KMS-11 (cell line): ENCODE measurements around the gene ROR1.

Source experiments
- H2AFZ ChIP-seq: fragments of 200-600 bp; sonication (generic); 2 replicates; pipeline ENCODE4 v1.6.1; 2016; ENCODE audit warnings: antibody characterized with exemption, mixed run types, low read depth
- H3K27ac ChIP-seq: fragments of 200-600 bp; sonication (generic); 2 replicates; pipeline ENCODE4 v1.6.1; 2016; ENCODE audit warnings: mild to moderate bottlenecking, mixed run types
- H3K27me3 ChIP-seq: fragments of 200-600 bp; sonication (generic); 2 replicates; pipeline ENCODE4 v1.6.1; 2017; ENCODE audit warnings: mild to moderate bottlenecking, low read depth, mixed run types, moderate library complexity; ENCODE audit not compliant: insufficient read depth
- H3K36me3 ChIP-seq: fragments of 200-600 bp; sonication (generic); 2 replicates; pipeline ENCODE4 v1.6.1; 2017; ENCODE audit warnings: mild to moderate bottlenecking, mixed run types; ENCODE audit not compliant: insufficient read depth
- H3K4me1 ChIP-seq: fragments of 200-600 bp; sonication (generic); 2 replicates; pipeline ENCODE4 v1.6.1; 2016; ENCODE audit warnings: mild to moderate bottlenecking, low read depth, mixed run types; ENCODE audit not compliant: poor library complexity, severe bottlenecking
- H3K4me2 ChIP-seq: fragments of 200-600 bp; sonication (generic); 2 replicates; pipeline ENCODE4 v1.7.0; 2016; ENCODE audit warnings: mild to moderate bottlenecking, mixed run types
- H3K4me3 ChIP-seq: fragments of 200-600 bp; sonication (generic); IDR thresholded peaks from 2 replicates; pipeline ENCODE4 v1.6.1; 2017; ENCODE audit warnings: low read depth, low read length, mixed read lengths; ENCODE audit not compliant: insufficient read depth
- H3K79me2 ChIP-seq: fragments of 200-600 bp; sonication (generic); 2 replicates; pipeline ENCODE4 v1.6.1; 2016; ENCODE audit warnings: low read depth, mixed run types; ENCODE audit not compliant: insufficient read depth
- H3K9ac ChIP-seq: fragments of 200-600 bp; sonication (generic); 2 replicates; pipeline ENCODE4 v1.6.1; 2016; ENCODE audit warnings: mild to moderate bottlenecking, mixed run types
- H4K20me1 ChIP-seq: fragments of 200-600 bp; sonication (generic); 2 replicates; pipeline ENCODE4 v1.6.1; 2016; ENCODE audit warnings: mild to moderate bottlenecking, mixed run types; ENCODE audit not compliant: insufficient read depth
- CTCF ChIP-seq: fragments of 200-600 bp; sonication (generic); conservative IDR thresholded peaks from 2 replicates; pipeline ENCODE4 v1.6.1; 2017; ENCODE audit warnings: low read depth, mild to moderate bottlenecking, antibody characterized with exemption, low read length, moderate library complexity, mixed read lengths

Gene ROR1

GRCh38 chr1:63870152-63870551, 96.3 kb downstream of the ROR1 start:
- no peak for TF ChIP-seq CTCF
- H4K20me1 ChIP-seq, result no peaks in the 10 kb centered on the region
- H3K27ac ChIP-seq, result no peak overlapping the region
- H3K4me2 ChIP-seq, result no peak overlapping the region
- H3K9ac ChIP-seq, result no peak overlapping the region
- H2AFZ ChIP-seq, result no peak overlapping the region
- H3K4me3 ChIP-seq, result no peak overlapping the region
- no peaks in the 10 kb centered on the region for H3K79me2 ChIP-seq
- no peaks in the 10 kb centered on the region for H3K27me3 ChIP-seq
- no peaks in the 10 kb centered on the region for H3K4me1 ChIP-seq
- no peaks in the 10 kb centered on the region for H3K36me3 ChIP-seq

GRCh38 chr1:63871463-63871862, 97.6 kb downstream of the ROR1 start:
- Histone ChIP-seq H3K4me3 (no peak overlapping the region), H3K27me3 (no peaks in the 10 kb centered on the region), H3K27ac (no peak overlapping the region), H3K36me3 (no peaks in the 10 kb centered on the region), H3K9ac (no peak overlapping the region), H2AFZ (no peak overlapping the region), H4K20me1 (no peaks in the 10 kb centered on the region), H3K4me1 (no peaks in the 10 kb centered on the region), H3K79me2 (no peaks in the 10 kb centered on the region), H3K4me2 (no peak overlapping the region)
- TF ChIP-seq CTCF, result no peak

GRCh38 chr1:63873751-63874150, 99.9 kb downstream of the ROR1 start:
- no peak overlapping the region for H2AFZ ChIP-seq

GRCh38 chr1:63874278-63874880, 100.6 kb downstream of the ROR1 start:
- H3K79me2 ChIP-seq, result no peaks in the 10 kb centered on the region
- TF ChIP-seq CTCF, result no peak

More at GRCh38 chr1:63873751-63874150, 99.9 kb downstream of the ROR1 start:
- H3K4me3 ChIP-seq, result no peak overlapping the region
- H3K79me2 ChIP-seq, result no peaks in the 10 kb centered on the region
- no peaks in the 10 kb centered on the region for H3K4me1 ChIP-seq
- no peaks in the 10 kb centered on the region for H4K20me1 ChIP-seq
- H3K4me2 ChIP-seq, result no peak overlapping the region
- H3K36me3 ChIP-seq, result no peaks in the 10 kb centered on the region
- H3K9ac ChIP-seq, result no peak overlapping the region
- no peak overlapping the region for H3K27ac ChIP-seq
- no peak for TF ChIP-seq CTCF
- no peaks in the 10 kb centered on the region for H3K27me3 ChIP-seq

More at GRCh38 chr1:63874278-63874880, 100.6 kb downstream of the ROR1 start:
- H3K4me1 ChIP-seq, result no peaks in the 10 kb centered on the region
- H4K20me1 ChIP-seq, result no peaks in the 10 kb centered on the region
- H3K36me3 ChIP-seq, result no peaks in the 10 kb centered on the region
- no peak overlapping the region for H2AFZ ChIP-seq
- no peak overlapping the region for H3K27ac ChIP-seq
- H3K4me3 ChIP-seq, result no peak overlapping the region
- H3K27me3 ChIP-seq, result no peaks in the 10 kb centered on the region
- H3K9ac ChIP-seq, result no peak overlapping the region
- H3K4me2 ChIP-seq, result no peak overlapping the region
